Measurements from ENCODE around the gene VAV3.

VAV3 gene

DNA sequence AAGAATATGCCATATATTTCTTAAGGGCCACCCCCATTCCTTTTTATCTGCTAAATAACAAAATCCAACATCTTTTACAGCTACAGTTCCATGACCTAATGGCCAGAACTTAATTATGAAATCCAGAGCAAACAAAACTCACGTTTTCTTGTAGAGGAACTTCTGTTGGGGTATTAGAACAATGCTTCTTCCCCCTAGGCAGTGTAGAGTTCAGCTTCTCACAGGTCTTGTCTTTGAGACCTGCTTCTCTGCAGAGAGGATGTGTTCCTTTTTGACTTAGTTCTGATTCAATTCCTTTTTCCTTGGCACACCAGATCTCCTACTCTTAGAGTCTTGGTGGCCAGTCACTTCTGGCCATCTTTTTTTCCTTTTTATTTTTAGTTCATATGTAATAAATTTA is 22.2 kb downstream of the VAV3 start:
- H3K9me3 ChIP-seq (ENCODE audit: control insufficient read depth, insufficient read depth, low read length) = no peaks in the 10 kb centered on the region
- no peak overlapping the region for H3K4me3 ChIP-seq (ENCODE audit: low read depth, low read length)
- no peaks in the 10 kb centered on the region for H3K27me3 ChIP-seq (ENCODE audit: control insufficient read depth, insufficient read depth, low read length)
- peaks cover 3% of the 10 kb centered on the region for H3K4me1 ChIP-seq (ENCODE audit: control insufficient read depth, insufficient read depth, low read length)
- no peak overlapping the region for H3K9ac ChIP-seq (ENCODE audit: low read depth, low read length)
- no peaks in the 10 kb centered on the region for H3K36me3 ChIP-seq (ENCODE audit: control insufficient read depth, insufficient read depth, low read length)

DNA sequence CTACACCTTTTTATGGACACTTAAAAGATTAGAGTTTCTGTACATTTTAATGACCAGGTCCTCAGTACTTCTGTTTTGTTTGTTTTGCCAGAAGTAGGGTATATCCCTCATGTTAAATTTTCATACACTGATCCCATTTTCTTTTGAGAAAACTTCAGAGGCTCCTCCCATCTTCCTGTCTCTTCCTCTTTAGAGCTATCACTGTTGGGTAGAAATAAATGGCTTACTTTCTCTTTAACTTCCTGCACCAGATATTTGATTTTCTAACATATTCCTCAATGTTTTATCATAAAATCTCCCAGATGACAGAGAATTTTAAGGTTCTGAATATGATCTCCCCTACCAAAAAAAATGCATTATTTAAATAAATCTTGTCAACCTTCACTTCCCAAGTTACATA is 23.4 kb downstream of the VAV3 start:
- peaks cover 12% of the 10 kb centered on the region for H3K4me1 ChIP-seq (ENCODE audit: control insufficient read depth, insufficient read depth, low read length)
- H3K9ac ChIP-seq (ENCODE audit: low read depth, low read length) = no peak overlapping the region
- H3K9me3 ChIP-seq (ENCODE audit: control insufficient read depth, insufficient read depth, low read length) = no peaks in the 10 kb centered on the region
- H3K4me3 ChIP-seq (ENCODE audit: low read depth, low read length) = no peak overlapping the region
- H3K27me3 ChIP-seq (ENCODE audit: control insufficient read depth, insufficient read depth, low read length) = no peaks in the 10 kb centered on the region
- H3K36me3 ChIP-seq (ENCODE audit: control insufficient read depth, insufficient read depth, low read length) = no peaks in the 10 kb centered on the region

GRCh38 chr1:107941123-107941522 is 23.9 kb downstream of the VAV3 start:
- no peak overlapping the region for H3K9ac ChIP-seq (ENCODE audit: low read depth, low read length)
- no peaks in the 10 kb centered on the region for H3K27me3 ChIP-seq (ENCODE audit: control insufficient read depth, insufficient read depth, low read length)
- no peak overlapping the region for H3K4me3 ChIP-seq (ENCODE audit: low read depth, low read length)
- no peaks in the 10 kb centered on the region for H3K9me3 ChIP-seq (ENCODE audit: control insufficient read depth, insufficient read depth, low read length)
- H3K4me1 ChIP-seq (ENCODE audit: control insufficient read depth, insufficient read depth, low read length) = peaks cover 13% of the 10 kb centered on the region
- H3K36me3 ChIP-seq (ENCODE audit: control insufficient read depth, insufficient read depth, low read length) = no peaks in the 10 kb centered on the region

DNA sequence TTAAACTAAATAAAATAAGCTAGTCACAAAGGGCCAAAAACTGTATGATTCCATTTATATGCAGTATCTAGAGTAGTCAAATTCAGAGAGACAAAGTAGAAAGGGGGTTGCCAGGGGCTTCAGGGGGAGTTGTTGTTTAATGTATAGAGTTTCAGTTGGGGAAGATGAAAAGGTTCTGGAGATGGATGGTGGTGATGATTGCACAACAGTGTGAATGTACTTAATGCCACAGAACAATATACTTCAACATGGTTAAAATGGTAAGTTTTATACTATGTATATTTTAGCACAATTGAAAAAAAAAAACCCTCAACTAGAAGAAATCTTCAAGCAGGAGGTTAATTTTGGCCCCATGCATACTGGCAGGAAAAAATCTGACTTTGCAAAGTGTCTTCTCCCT is 24.3 kb downstream of the VAV3 start:
- H3K27me3 ChIP-seq (ENCODE audit: control insufficient read depth, insufficient read depth, low read length) = no peaks in the 10 kb centered on the region
- H3K9me3 ChIP-seq (ENCODE audit: control insufficient read depth, insufficient read depth, low read length) = no peaks in the 10 kb centered on the region
- no peak overlapping the region for H3K4me3 ChIP-seq (ENCODE audit: low read depth, low read length)
- peaks cover 14% of the 10 kb centered on the region for H3K4me1 ChIP-seq (ENCODE audit: control insufficient read depth, insufficient read depth, low read length)
- no peak overlapping the region for H3K9ac ChIP-seq (ENCODE audit: low read depth, low read length)
- no peaks in the 10 kb centered on the region for H3K36me3 ChIP-seq (ENCODE audit: control insufficient read depth, insufficient read depth, low read length)

GRCh38 chr1:107940017-107940577 is 24.9 kb downstream of the VAV3 start:
- Histone ChIP-seq H3K4me3 (ENCODE audit: low read depth, low read length) (no peak overlapping the region), H3K4me1 (ENCODE audit: control insufficient read depth, insufficient read depth, low read length) (peaks cover 18% of the 10 kb centered on the region), H3K9me3 (ENCODE audit: control insufficient read depth, insufficient read depth, low read length) (no peaks in the 10 kb centered on the region), H3K36me3 (ENCODE audit: control insufficient read depth, insufficient read depth, low read length) (no peaks in the 10 kb centered on the region), H3K9ac (ENCODE audit: low read depth, low read length) (no peak overlapping the region), H3K27me3 (ENCODE audit: control insufficient read depth, insufficient read depth, low read length) (no peaks in the 10 kb centered on the region)

DNA sequence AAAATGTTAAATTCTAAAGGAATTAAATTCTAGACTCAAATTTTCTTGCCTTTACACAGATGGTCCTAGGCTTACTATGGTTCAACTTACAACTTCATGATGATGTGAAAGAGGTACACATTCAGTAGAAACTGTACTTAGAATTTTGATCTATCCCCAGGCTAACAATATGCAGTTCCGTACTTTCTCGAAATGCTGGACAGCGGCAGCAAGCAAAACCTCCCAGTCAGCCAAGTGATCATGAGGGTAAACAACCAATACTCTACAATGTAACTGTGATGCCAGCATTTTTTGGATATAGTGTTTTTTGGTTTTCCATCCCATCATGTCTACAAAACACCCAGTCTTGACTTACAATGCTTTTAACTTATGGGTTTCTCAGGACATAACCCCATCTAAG is 25.7 kb downstream of the VAV3 start:
- Histone ChIP-seq H3K9me3 (ENCODE audit: control insufficient read depth, insufficient read depth, low read length) (no peaks in the 10 kb centered on the region), H3K4me1 (ENCODE audit: control insufficient read depth, insufficient read depth, low read length) (peaks cover 18% of the 10 kb centered on the region), H3K9ac (ENCODE audit: low read depth, low read length) (no peak overlapping the region), H3K27me3 (ENCODE audit: control insufficient read depth, insufficient read depth, low read length) (no peaks in the 10 kb centered on the region), H3K36me3 (ENCODE audit: control insufficient read depth, insufficient read depth, low read length) (no peaks in the 10 kb centered on the region), H3K4me3 (ENCODE audit: low read depth, low read length) (no peak overlapping the region)

GRCh38 chr1:107936498-107937481 is 28.2 kb downstream of the VAV3 start:
- no peak overlapping the region for H3K4me3 ChIP-seq (ENCODE audit: low read depth, low read length)
- H3K4me1 ChIP-seq (ENCODE audit: control insufficient read depth, insufficient read depth, low read length) = peaks cover 15% of the 10 kb centered on the region
- H3K9ac ChIP-seq (ENCODE audit: low read depth, low read length) = no peak overlapping the region
- no peaks in the 10 kb centered on the region for H3K9me3 ChIP-seq (ENCODE audit: control insufficient read depth, insufficient read depth, low read length)
- no peaks in the 10 kb centered on the region for H3K27me3 ChIP-seq (ENCODE audit: control insufficient read depth, insufficient read depth, low read length)
- H3K36me3 ChIP-seq (ENCODE audit: control insufficient read depth, insufficient read depth, low read length) = no peaks in the 10 kb centered on the region

- Histone ChIP-seq H3K9me3 (ENCODE audit: control insufficient read depth, insufficient read depth, low read length) (no peaks in the 10 kb centered on the region), H3K36me3 (ENCODE audit: control insufficient read depth, insufficient read depth, low read length) (no peaks in the 10 kb centered on the region), H3K9ac (ENCODE audit: low read depth, low read length) (no peak overlapping the region), H3K4me3 (ENCODE audit: low read depth, low read length) (no peak overlapping the region), H3K4me1 (ENCODE audit: control insufficient read depth, insufficient read depth, low read length) (peaks cover 15% of the 10 kb centered on the region), H3K27me3 (ENCODE audit: control insufficient read depth, insufficient read depth, low read length) (no peaks in the 10 kb centered on the region)
Measured at GRCh38 chr1:107935396-107936064, 29.4 kb downstream of the VAV3 start.

GRCh38 chr1:107934578-107934977 is 30.4 kb downstream of the VAV3 start:
- Histone ChIP-seq H3K27me3 (ENCODE audit: control insufficient read depth, insufficient read depth, low read length) (no peaks in the 10 kb centered on the region), H3K4me3 (ENCODE audit: low read depth, low read length) (no peak overlapping the region), H3K4me1 (ENCODE audit: control insufficient read depth, insufficient read depth, low read length) (peaks cover 15% of the 10 kb centered on the region), H3K36me3 (ENCODE audit: control insufficient read depth, insufficient read depth, low read length) (no peaks in the 10 kb centered on the region), H3K9ac (ENCODE audit: low read depth, low read length) (no peak overlapping the region), H3K9me3 (ENCODE audit: control insufficient read depth, insufficient read depth, low read length) (no peaks in the 10 kb centered on the region)

DNA sequence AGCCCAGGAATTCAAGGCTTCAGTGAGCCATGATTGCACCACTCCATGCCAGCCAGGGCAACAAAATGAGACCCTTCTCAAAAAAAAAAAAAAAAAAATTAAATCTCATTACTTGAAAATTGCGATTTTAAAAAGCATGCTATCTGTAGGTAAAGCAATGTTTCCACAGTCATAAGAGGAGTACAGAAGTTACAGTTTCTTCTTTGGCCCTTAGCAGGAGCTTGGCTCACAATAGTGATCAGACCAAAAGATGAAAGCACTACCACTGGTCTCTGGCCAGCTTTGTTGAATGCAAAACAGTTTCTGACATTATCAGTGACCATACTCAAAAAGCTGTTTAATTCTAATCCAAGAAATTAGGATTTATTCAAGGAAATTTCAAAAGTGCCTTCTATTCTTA is 31.2 kb downstream of the VAV3 start:
- Histone ChIP-seq H3K4me3 (ENCODE audit: low read depth, low read length) (no peak overlapping the region), H3K4me1 (ENCODE audit: control insufficient read depth, insufficient read depth, low read length) (peaks cover 15% of the 10 kb centered on the region), H3K27me3 (ENCODE audit: control insufficient read depth, insufficient read depth, low read length) (no peaks in the 10 kb centered on the region), H3K36me3 (ENCODE audit: control insufficient read depth, insufficient read depth, low read length) (no peaks in the 10 kb centered on the region), H3K9me3 (ENCODE audit: control insufficient read depth, insufficient read depth, low read length) (no peaks in the 10 kb centered on the region), H3K9ac (ENCODE audit: low read depth, low read length) (no peak overlapping the region)

- Histone ChIP-seq H3K4me3 (ENCODE audit: low read depth, low read length) (no peak overlapping the region), H3K9ac (ENCODE audit: low read depth, low read length) (no peak overlapping the region), H3K4me1 (ENCODE audit: control insufficient read depth, insufficient read depth, low read length) (no peaks in the 10 kb centered on the region), H3K27me3 (ENCODE audit: control insufficient read depth, insufficient read depth, low read length) (no peaks in the 10 kb centered on the region), H3K9me3 (ENCODE audit: control insufficient read depth, insufficient read depth, low read length) (no peaks in the 10 kb centered on the region), H3K36me3 (ENCODE audit: control insufficient read depth, insufficient read depth, low read length) (no peaks in the 10 kb centered on the region)
Measured at GRCh38 chr1:107930292-107930691, 34.7 kb downstream of the VAV3 start.
